GM12872 (cell line): ENCODE data around the gene TMEM63C.

Source experiments
- CTCF ChIP-seq: IDR thresholded peaks from 3 replicates; pipeline ENCODE4 v1.5.1; 2011; ENCODE audit warnings: low read depth, mild to moderate bottlenecking, low read length, moderate library complexity; ENCODE audit not compliant: insufficient read depth

The TMEM63C gene

GRCh38 chr14:77230914-77231313, 49.3 kb downstream of the TMEM63C start:
- no peak for TF ChIP-seq CTCF

- TF ChIP-seq CTCF, result no peak
Observed at GRCh38 chr14:77231721-77232120, 50.1 kb downstream of the TMEM63C start.

DNA sequence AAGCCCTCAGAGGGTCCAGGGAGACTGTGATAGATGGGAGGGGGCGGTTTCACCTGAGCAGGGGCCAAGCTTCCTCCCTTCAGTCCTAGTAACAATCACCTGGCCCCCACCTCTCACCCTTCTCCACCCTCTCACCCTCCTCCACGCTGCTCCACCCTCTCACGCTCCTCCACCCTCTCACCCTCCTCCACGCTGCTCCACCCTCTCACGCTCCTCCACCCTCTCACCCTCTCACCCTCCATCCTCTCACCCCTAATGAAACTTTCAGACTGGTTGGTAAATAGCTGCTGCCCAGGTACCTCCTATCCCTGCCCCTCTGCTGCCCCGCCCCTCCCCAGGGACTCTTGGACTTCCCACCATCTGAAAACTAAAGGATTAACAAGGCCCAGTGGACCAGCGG, 55.2 kb downstream of the TMEM63C start:
- no peak for TF ChIP-seq CTCF

GRCh38 chr14:77238356-77238755, 56.8 kb downstream of the TMEM63C start:
- TF ChIP-seq CTCF, result no peak

DNA sequence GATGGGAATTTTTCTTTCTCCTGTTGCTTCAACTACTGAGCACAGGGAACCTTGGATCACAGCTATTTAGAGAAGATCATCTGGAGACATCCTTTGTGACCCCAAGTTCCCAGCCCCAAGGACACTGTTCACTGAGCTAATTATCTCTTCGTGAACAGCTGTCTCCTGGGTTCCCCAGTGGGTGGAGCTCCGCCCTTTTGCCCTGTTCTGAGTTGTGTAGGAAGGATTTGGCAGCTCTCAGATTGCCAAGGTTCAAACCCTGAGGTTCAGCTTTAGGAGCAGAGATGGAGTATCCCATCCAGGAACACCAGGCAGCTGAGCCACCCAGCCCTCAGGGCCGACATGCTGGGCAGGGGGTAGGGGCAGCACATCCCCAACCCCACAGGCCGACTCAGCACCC, 57.4 kb downstream of the TMEM63C start:
- TF ChIP-seq CTCF, result no peak

- no peak for TF ChIP-seq CTCF
Observed at GRCh38 chr14:77239412-77239811, 57.8 kb downstream of the TMEM63C start.

DNA sequence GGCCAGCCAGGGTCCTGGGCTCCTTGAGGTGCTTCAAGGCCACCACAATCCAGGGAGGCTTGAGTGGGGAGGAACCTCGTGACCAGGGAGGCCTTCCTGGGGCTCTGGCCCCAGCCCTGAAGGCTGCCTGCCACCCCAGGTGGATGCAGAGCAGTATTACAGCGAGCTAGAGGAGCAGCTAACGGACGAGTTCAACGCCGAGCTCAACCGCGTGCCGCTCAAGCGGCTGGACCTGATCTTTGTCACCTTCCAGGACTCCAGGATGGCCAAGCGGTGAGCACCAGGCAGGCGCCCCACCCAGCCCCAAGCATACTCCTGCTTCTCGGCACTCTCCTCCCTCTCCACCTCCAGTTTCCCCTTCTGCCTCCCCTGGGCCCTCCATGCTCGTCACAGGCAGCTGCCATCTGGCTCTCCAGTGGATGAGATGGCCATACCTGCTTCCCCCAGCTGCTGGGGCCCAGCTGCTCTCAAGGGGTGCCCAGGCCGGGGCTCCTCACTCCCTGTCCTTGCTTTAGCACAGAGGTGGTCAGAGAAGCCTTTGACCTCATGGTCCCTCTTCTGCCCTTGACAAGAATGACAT, 58.8 kb downstream of the TMEM63C start:
- no peak for TF ChIP-seq CTCF
